Muscle layer of duodenum (tissue), 2 donors: ENCODE measurements around the gene TRIM63.

Experiments used
- H3K27ac ChIP-seq: one replicate; pipeline ENCODE4 v1.7.0; 2013; ENCODE audit warnings: mild to moderate bottlenecking, low read length
- H3K27me3 ChIP-seq: one replicate; pipeline ENCODE4 v1.7.0; 2013; ENCODE audit warnings: low read depth, mild to moderate bottlenecking, control low read depth, low read length
- H3K36me3 ChIP-seq, 2 donors: one replicate each; pipeline ENCODE4 v1.7.0; 2013; ENCODE audit warnings: low read length in 2 of 2, control low read depth in 1 of 2, mild to moderate bottlenecking in 1 of 2; ENCODE audit not compliant: insufficient read depth in 2 of 2, control insufficient read depth in 1 of 2
- H3K4me1 ChIP-seq, 2 donors: one replicate each; pipeline ENCODE4 v1.7.0; 2013; ENCODE audit warnings: low read length in 2 of 2, mild to moderate bottlenecking in 2 of 2, control low read depth in 1 of 2, moderate library complexity in 1 of 2; ENCODE audit not compliant: insufficient read depth in 2 of 2, control insufficient read depth in 1 of 2
- H3K4me3 ChIP-seq, 2 donors: one replicate each; pipeline ENCODE4 v1.7.0; 2013; ENCODE audit warnings: low read length in 2 of 2, low read depth in 1 of 2, mild to moderate bottlenecking in 1 of 2
- H3K9me3 ChIP-seq, 2 donors: one replicate each; pipeline ENCODE4 v1.7.0; 2013; ENCODE audit warnings: low read length in 2 of 2, control low read depth in 1 of 2, mild to moderate bottlenecking in 1 of 2; ENCODE audit not compliant: control insufficient read depth in 1 of 2
- donor health status: healthy.

TRIM63 gene

GRCh38 chr1:26083208-26083607 is 15.8 kb upstream of the TRIM63 start:
- Histone ChIP-seq H3K4me3 (no peak overlapping the region), H3K27me3 (no peaks in the 10 kb centered on the region), H3K4me1 (no peaks in the 10 kb centered on the region), H3K27ac (no peak overlapping the region), H3K9me3 (no peaks in the 10 kb centered on the region), H3K36me3 (no peaks in the 10 kb centered on the region)

GRCh38 chr1:26082020-26082350 is 14.6 kb upstream of the TRIM63 start:
- no peak overlapping the region for H3K4me3 ChIP-seq
- H3K36me3 ChIP-seq = no peaks in the 10 kb centered on the region
- H3K27ac ChIP-seq = no peak overlapping the region
- no peaks in the 10 kb centered on the region for H3K4me1 ChIP-seq
- no peaks in the 10 kb centered on the region for H3K27me3 ChIP-seq
- H3K9me3 ChIP-seq = no peaks in the 10 kb centered on the region

- Histone ChIP-seq H3K27ac (no peak overlapping the region), H3K27me3 (no peaks in the 10 kb centered on the region), H3K4me3 (no peak overlapping the region), H3K36me3 (no peaks in the 10 kb centered on the region), H3K9me3 (no peaks in the 10 kb centered on the region), H3K4me1 (no peaks in the 10 kb centered on the region)
Observed at GRCh38 chr1:26081267-26082019, 14.0 kb upstream of the TRIM63 start.

GRCh38 chr1:26079960-26080814 is 12.8 kb upstream of the TRIM63 start:
- no peaks in the 10 kb centered on the region for H3K4me1 ChIP-seq
- no peak overlapping the region for H3K27ac ChIP-seq
- H3K36me3 ChIP-seq = no peaks in the 10 kb centered on the region
- H3K27me3 ChIP-seq = peaks cover 6% of the 10 kb centered on the region
- no peak overlapping the region for H3K4me3 ChIP-seq
- H3K9me3 ChIP-seq = no peaks in the 10 kb centered on the region

- Histone ChIP-seq H3K27ac (no peak overlapping the region), H3K9me3 (no peaks in the 10 kb centered on the region), H3K27me3 (peaks cover 6% of the 10 kb centered on the region), H3K4me1 (no peaks in the 10 kb centered on the region), H3K36me3 (no peaks in the 10 kb centered on the region), H3K4me3 (no peak overlapping the region)
Observed at GRCh38 chr1:26079178-26079563, 11.7 kb upstream of the TRIM63 start.

GRCh38 chr1:26078286-26079177 is 11.1 kb upstream of the TRIM63 start:
- H3K27me3 ChIP-seq = peaks cover 6% of the 10 kb centered on the region
- H3K4me1 ChIP-seq = no peaks in the 10 kb centered on the region
- H3K27ac ChIP-seq = no peak overlapping the region
- no peak overlapping the region for H3K4me3 ChIP-seq
- no peaks in the 10 kb centered on the region for H3K9me3 ChIP-seq
- no peaks in the 10 kb centered on the region for H3K36me3 ChIP-seq

- H3K27ac ChIP-seq = no peak overlapping the region
- no peaks in the 10 kb centered on the region for H3K9me3 ChIP-seq
- no peaks in the 10 kb centered on the region for H3K4me1 ChIP-seq
- H3K36me3 ChIP-seq = no peaks in the 10 kb centered on the region
- H3K4me3 ChIP-seq = no peak overlapping the region
- peaks cover 6% of the 10 kb centered on the region for H3K27me3 ChIP-seq
Observed at GRCh38 chr1:26077524-26077923, 10.1 kb upstream of the TRIM63 start.

GRCh38 chr1:26075421-26076144 is 8.2 kb upstream of the TRIM63 start:
- no peaks in the 10 kb centered on the region for H3K9me3 ChIP-seq
- H3K4me1 ChIP-seq = no peaks in the 10 kb centered on the region
- H3K4me3 ChIP-seq = no peak overlapping the region
- H3K27ac ChIP-seq = no peak overlapping the region
- no peaks in the 10 kb centered on the region for H3K36me3 ChIP-seq
- peaks cover 6% of the 10 kb centered on the region for H3K27me3 ChIP-seq

GRCh38 chr1:26072305-26072704 is 4.9 kb upstream of the TRIM63 start:
- Histone ChIP-seq H3K4me3 (no peak overlapping the region), H3K36me3 (no peaks in the 10 kb centered on the region), H3K9me3 (no peaks in the 10 kb centered on the region), H3K27me3 (peaks cover 6% of the 10 kb centered on the region), H3K27ac (no peak overlapping the region), H3K4me1 (peaks cover 0 to 2% of the 10 kb centered on the region in 2 donors)

GRCh38 chr1:26070963-26071342 is 3.5 kb upstream of the TRIM63 start:
- Histone ChIP-seq H3K36me3 (no peaks in the 10 kb centered on the region), H3K4me1 (peaks cover 0 to 7% of the 10 kb centered on the region in 2 donors), H3K27ac (no peak overlapping the region), H3K27me3 (peaks cover 5% of the 10 kb centered on the region), H3K4me3 (no peak overlapping the region), H3K9me3 (no peaks in the 10 kb centered on the region)
